HL-60 (cell line): Measurements from ENCODE around the gene TGFA.

Source experiments
- DNase-seq, 2 experiments: peaks; one replicate each; pipeline ENCODE4 v3.0.0-alpha.2; 2010 to 2020; ENCODE audit warnings: low read depth in 1 of 2, low spot score in 1 of 2
- H3K27ac ChIP-seq: fragments of 250-450 bp; sonication (Bioruptor Pico); replicated peaks from 2 replicates; pipeline ENCODE4 v1.5.1; 2020; ENCODE audit warnings: mild to moderate bottlenecking, moderate library complexity
- H3K27me3 ChIP-seq: fragments of 250-450 bp; sonication (Bioruptor Pico); 2 replicates; pipeline ENCODE4 v1.5.1; 2021; ENCODE audit warnings: mild to moderate bottlenecking, moderate library complexity; ENCODE audit not compliant: insufficient read depth, poor library complexity, severe bottlenecking
- H3K4me3 ChIP-seq: replicated peaks from 2 replicates; pipeline ENCODE4 v1.5.1; 2011; ENCODE audit warnings: mild to moderate bottlenecking, control low read depth, low read length; ENCODE audit not compliant: insufficient read depth
- CTCF ChIP-seq: IDR thresholded peaks from one replicate; pipeline ENCODE4 v1.5.1; 2011; ENCODE audit warnings: low read length, control low read depth, inconsistent platforms; ENCODE audit not compliant: insufficient read depth
- GABPA ChIP-seq: IDR thresholded peaks from 2 replicates; pipeline ENCODE4 v1.6.1; 2012; ENCODE audit warnings: low read depth
- POLR2AphosphoS5 ChIP-seq: IDR thresholded peaks from 2 replicates; pipeline ENCODE4 v1.6.1; 2012; ENCODE audit warnings: low read depth
- REST ChIP-seq: IDR thresholded peaks from 2 replicates; pipeline ENCODE4 v1.6.1; 2012; ENCODE audit warnings: low read depth; ENCODE audit not compliant: insufficient replicate concordance
- SPI1 ChIP-seq: IDR thresholded peaks from 2 replicates; pipeline ENCODE4 v1.6.1; 2012; ENCODE audit warnings: low read depth, mild to moderate bottlenecking, borderline replicate concordance

TGFA gene

DNA sequence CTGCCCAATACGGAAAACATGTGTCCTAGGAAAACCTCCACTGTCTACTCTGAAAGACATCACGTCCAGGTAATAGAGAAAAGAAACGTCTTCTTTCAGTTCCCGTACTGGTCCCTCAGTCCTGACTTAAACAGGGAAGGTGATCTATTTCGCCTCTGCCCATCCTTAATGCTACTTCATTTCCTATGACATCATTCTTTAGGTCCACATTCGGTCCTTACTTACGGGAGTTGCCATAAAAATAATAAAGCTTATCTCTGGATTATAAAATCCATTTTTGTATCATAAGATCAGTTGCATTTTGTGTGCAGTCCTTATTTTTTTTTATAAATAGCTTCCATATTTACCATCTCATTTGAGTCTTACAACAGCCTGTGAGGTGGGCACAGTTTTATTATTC, 3.7 kb downstream of the TGFA start:
- Histone ChIP-seq H3K27me3 (peaks cover 13% of the 10 kb centered on the region), H3K4me3 (no peak overlapping the region), H3K27ac (no peak overlapping the region)
- no peak for DNase-seq
- no peak for TF ChIP-seq CTCF
- no peak for TF ChIP-seq POLR2AphosphoS5
- no peak for TF ChIP-seq REST
- no peak for TF ChIP-seq GABPA
- no peak for TF ChIP-seq SPI1

DNA sequence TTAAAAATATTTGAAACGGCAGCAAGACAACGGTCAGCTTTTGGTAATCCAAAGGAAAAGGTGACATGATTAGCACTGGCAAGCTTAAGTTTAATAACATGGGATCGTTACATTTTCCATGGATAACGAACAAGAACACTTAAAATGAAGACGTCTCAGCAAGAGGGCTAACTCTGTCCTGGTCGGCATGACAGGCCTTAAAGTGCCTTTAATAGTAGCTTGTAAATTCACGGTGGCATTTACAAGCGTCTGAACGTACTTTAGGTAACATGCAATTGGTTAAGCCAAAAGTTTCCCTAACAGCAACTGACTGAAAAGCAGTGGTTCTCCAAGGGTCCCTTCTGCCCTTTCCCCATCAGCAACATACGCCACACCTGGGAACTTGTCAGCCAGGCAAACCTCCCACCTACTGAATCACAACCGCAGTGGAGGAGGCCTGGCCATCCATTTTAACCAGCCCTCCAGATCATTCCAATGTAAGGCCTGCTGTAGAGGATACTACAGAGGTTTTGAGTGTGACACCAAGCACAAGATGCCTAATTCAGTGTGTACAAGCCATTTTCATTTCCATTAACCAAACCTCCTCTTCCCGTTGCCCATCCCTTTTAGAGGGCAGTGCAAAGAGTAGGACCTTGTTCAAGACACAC, 4.4 kb downstream of the TGFA start:
- Histone ChIP-seq H3K27ac (no peak overlapping the region), H3K27me3 (peaks cover 13% of the 10 kb centered on the region), H3K4me3 (no peak overlapping the region)
- no peak for TF ChIP-seq SPI1
- TF ChIP-seq GABPA = no peak
- no peak for TF ChIP-seq REST
- no peak for TF ChIP-seq POLR2AphosphoS5
- no peak for TF ChIP-seq CTCF
- no peak for DNase-seq

GRCh38 chr2:70548233-70548632, 5.4 kb downstream of the TGFA start:
- H3K27me3 ChIP-seq = peaks cover 12% of the 10 kb centered on the region
- TF ChIP-seq CTCF (no peak), POLR2AphosphoS5 (no peak), GABPA (no peak), REST (no peak), SPI1 (no peak)
- DNase-seq = no peak
- no peak overlapping the region for H3K27ac ChIP-seq
- no peak overlapping the region for H3K4me3 ChIP-seq
